Hepatic stellate cell (primary cell): ENCODE results near the gene SH3BP5L.
A peak's percentile ranks its signal among the peaks of the same experiment; 100 is the strongest.
"Not testable (repeated sequence)": the region's sequence is repeated elsewhere in the genome, so short reads cannot be mapped to it uniquely, and the experiment has no call there.

Experiments used
- DNase-seq: peaks from one replicate; pipeline ENCODE4 v3.0.0; 2011; ENCODE audit warnings: low spot score

SH3BP5L gene

DNA sequence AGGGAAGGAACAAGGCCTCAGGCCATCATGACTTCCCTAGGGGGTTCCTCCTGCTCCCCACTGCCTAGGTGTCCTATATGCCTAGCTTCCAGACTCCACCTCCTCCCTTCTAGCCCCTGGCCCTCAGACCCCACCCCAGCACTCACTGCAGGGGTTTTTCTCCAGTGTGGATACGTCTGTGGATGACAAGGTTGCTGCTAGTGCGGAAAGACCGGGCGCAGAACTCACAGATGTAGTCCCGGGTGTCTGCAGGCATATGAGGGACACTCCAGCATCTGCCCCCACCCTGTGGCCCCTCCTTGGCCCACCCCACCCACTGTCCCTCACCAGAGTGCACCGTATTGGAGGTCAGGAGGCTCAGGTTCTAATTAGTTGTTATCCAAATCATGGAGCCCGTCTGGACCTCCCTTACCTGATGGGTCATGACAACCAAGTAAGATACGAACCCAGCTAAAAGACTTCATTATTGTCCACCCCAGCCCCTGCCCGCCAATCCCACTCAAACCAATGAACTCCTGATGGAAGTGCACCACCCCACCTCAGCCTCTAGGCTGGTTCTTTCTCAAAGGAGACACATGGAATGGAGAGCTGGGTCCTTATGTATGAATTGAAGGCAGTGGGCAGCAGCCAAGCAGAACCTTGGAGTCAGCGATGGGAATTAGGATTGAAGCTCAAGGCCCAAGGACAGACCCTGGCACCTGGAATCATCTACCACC is 25.0 kb upstream of the SH3BP5L start:
- DNase-seq: no peak

DNA sequence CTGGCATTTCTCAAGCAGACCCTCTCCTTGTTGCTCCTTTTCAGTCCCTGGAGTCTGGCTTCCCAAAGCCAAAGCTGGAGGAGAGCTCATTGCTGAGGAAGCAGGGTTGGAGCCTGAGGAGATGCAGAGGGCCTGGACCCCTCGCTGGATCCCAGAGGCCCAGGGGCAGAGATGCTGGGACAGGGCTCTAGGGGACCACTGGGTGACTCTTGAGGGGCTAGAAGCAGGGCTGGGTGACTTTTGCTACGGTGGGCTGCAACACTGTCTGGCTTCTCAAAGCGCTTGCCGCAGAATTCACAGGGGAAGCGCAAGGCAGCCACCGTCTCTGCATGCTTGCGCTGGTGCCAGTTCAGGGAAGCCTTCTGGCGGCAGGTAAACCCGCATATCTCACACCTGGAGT is 24.4 kb upstream of the SH3BP5L start:
- no peak for DNase-seq

DNA sequence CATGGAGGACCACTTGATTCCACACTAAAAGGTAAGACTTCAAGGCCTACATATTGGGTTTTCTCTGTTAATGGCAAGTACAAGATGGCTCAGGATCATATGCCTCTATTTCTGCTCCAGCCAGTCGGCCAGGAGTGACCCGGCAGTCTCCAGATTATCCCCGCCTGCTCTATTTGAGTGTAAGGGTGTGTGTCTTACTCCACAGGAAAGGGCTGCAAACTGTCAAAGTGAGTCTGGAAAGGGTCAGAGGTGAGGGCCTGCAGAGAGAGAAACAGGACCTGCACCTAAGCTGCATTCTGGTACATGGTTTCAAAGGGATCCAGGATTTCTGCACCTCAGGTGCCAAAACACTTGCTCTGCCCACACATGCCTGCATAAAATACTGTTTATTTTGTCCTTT is 23.9 kb upstream of the SH3BP5L start:
- DNase-seq: no peak

DNA sequence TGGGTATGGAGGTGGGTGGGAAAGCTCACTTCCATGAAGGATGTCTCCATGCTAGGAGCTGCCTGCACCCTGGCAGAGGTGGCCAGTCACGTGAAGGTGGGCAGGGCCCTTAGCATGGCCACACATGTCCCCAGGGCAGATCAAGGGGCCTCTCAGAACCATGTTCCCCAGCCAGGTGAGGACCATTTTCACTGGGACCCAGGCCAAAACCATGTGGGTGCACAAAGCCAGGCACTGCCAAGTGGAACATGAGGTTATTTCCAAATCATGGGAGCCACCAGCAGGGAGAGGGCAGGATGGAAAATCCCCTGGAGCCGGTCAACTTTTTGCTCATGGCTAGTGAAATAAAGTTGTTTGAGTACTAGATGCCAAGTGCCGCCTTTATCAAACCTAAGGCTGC is 23.4 kb upstream of the SH3BP5L start:
- DNase-seq: no peak

DNA sequence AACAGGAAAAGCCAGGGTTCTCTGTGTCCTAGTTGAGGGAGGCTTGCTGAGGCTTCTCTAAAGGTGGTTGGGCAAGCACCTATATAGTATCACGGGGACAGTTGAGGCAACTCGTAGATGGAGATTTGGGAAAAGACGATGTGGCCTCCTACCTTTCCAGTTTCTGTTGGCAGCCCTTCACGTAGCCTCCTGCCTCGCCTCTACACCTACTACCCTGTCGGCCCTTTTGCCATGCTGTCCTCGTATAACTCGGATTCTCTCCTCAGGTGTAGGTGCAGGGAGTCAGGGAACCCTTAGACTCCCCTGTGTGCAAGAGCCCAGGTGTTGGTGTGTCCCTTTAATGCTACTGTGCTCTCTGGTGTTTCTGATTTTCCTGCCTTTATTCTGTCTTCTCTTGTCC is 22.9 kb upstream of the SH3BP5L start:
- no peak for DNase-seq

DNA sequence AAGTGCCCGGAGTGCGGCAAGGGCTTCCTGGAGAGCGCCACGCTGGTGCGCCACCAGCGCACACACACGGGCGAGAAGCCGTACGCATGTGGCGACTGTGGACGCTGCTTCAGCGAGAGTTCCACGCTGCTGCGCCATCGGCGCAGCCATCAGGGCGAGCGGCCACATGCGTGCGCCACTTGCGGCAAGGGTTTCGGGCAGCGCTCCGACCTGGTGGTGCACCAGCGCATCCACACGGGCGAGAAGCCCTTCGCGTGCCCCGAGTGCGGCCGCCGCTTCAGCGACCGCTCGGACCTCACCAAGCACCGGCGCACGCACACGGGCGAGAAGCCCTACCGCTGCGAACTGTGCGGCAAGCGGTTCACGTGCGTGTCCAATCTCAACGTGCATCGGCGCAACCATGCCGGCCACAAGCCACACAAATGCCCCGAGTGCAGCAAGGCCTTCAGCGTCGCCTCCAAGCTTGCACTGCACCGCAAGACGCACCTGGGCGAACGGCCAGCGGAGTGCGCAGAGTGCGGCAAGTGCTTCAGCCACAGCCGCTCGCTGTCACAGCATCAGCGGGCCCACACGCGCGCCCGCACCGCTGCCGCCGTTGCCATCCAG is 22.3 kb upstream of the SH3BP5L start:
- DNase-seq: no peak

DNA sequence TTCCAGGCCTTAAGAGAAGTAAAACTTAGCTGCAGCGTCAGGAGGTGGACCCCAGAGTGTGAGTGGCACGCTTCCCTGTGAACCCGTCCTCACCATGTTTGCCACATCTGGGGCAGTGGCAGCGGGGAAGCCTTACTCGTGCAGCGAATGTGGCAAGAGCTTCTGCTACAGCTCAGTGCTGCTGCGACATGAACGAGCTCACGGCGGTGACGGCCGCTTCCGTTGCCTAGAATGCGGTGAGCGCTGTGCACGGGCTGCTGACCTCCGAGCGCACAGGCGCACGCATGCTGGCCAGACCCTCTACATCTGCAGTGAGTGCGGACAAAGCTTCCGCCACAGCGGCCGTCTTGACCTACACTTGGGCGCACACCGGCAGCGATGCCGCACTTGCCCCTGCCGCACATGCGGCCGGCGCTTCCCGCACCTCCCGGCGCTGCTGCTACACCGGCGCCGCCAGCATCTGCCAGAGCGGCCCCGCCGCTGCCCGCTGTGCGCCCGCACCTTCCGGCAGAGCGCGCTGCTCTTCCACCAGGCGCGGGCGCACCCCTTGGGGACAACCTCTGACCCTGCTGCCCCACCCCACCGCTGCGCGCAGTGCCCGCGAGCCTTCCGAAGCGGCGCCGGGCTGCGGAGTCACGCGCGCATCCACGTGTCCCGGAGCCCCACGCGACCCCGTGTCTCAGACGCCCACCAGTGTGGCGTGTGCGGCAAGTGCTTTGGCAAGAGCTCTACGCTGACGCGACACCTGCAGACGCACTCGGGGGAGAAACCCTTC is 21.7 kb upstream of the SH3BP5L start:
- no peak for DNase-seq

DNA sequence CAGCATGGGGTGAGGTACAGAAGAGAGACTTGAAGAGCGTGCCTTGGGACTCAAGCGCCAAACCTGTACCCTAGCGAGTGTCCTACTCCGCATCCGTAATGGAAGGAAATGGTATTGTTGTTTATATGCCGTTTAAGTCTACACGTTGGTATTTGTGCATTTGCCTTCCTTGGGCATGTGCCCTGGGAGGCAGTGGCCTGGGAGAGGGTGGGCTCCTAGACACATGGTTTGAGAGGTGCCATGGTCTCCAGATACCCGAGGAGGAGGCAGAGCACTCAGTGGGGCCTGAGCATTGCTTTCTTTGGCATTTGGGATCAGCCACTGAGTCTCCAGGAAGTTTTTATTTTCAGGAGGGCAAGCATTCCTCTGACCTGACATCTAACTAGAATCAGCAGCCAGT is 18.8 kb upstream of the SH3BP5L start:
- no peak for DNase-seq

DNA sequence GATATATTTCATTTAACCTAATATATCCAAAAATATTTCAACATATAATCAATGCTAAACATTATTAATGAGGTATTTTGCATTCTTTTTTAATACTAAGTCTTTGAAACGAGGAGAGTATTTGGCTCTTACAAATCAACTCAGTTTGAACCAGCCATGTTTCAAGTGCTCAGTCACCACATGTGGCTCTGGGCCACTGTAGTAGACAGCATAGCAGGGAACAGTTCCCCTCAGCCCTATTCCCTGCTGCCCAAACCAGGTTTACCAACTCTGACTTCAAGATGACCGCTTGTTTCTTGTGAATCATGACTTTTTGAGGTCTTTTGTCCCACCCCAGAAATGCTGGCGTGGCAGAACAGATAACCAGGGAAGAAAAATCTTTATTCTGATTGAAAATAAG is 18.0 kb upstream of the SH3BP5L start:
- no peak for DNase-seq

DNA sequence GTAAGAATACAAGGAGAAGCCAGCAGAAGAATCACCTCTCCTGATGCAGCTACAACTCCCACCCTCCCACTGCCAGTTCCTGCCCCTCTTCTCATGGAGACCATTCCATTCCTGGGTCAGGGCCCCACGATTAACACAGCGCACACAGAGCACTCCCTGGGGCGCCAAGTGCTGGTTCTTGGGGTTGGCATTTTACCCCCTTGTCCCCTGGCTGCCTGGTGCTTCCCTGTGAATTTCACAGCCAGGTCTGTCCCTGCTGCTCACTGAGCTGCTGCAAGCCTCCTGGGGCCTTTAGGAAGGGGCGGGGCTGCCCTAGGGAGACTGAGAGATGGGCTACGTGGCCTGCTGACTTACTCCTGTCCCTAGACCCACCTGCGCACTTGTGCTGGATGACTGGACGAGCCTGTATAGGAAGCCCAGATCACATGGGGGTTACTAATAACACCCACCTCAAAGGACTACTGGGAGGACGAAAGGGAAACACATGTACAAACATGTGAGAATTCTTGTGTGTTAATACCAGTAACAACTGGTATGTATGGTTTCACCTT is 17.1 kb upstream of the SH3BP5L start:
- no peak for DNase-seq

DNA sequence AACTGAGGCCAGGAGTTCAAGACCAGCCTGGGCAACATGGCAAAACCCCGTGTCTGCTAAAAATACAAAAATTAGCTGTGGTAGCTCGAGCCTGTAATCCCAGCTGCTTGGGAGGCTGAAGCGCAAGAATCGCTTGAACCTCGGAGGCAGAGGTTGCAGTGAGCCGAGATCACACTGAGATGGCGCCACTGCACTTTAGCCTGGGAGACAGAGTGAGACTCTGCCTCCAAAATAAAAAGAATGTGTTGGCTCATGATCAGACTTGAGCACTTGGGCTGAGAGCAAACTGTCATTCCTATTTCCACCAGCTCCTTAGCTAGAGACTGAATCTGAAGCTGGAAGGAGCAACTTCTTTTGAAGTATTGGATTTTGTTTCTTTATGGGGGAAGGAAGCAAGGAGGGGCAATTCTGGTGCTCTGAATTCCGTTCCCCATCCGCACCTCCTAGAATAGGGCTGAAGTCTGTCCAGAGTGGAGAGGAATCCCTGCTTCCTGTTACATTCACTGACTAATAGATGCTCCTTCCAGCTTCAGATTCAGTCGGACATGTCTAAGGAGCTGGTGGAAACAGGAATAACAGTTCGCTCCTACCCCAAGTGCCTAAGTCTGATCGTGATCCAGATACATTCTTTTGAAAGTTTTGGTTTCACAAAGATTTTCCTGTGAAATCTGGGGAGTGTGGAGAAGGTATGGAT is 16.1 kb upstream of the SH3BP5L start:
- peak; percentile 50 for DNase-seq

DNA sequence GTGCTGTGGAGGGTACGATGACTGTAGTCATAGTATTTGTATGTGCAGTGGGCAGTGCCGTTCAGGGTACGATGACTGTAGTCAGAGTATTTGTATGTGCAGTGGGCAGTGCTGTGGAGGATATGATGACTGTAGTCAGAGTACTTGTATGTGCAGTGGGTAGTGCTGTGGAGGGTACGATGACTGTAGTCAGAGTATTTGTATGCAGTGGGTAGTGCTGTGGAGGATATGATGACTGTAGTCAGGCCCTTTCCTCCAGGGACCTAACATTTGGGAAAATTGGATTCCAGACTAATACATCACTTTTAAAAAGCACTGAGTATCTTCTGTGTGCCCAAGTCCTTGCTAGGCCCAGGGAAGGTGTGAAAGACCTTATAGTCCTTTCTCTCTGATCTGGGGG is 15.2 kb upstream of the SH3BP5L start:
- DNase-seq: no peak

DNA sequence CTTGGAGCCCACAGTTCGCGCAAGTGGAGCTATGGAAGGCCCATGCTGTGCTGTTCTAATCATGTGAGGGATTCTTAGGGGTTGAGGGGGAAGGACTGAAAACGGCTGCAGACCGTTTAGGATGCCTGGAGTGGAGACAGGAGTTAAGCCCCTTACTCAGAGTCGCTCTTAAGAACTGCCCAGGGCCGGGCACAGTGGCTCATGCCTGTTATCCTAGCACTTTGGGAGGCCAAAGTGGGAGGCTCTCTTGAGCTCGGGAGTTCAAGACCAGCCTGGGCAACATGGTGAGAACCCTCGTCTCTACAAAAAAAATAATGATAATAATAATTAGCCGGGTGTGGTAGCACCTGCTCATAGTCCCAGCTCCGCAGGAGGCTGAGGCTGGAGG is 13.4 kb upstream of the SH3BP5L start:
- no peak for DNase-seq

DNA sequence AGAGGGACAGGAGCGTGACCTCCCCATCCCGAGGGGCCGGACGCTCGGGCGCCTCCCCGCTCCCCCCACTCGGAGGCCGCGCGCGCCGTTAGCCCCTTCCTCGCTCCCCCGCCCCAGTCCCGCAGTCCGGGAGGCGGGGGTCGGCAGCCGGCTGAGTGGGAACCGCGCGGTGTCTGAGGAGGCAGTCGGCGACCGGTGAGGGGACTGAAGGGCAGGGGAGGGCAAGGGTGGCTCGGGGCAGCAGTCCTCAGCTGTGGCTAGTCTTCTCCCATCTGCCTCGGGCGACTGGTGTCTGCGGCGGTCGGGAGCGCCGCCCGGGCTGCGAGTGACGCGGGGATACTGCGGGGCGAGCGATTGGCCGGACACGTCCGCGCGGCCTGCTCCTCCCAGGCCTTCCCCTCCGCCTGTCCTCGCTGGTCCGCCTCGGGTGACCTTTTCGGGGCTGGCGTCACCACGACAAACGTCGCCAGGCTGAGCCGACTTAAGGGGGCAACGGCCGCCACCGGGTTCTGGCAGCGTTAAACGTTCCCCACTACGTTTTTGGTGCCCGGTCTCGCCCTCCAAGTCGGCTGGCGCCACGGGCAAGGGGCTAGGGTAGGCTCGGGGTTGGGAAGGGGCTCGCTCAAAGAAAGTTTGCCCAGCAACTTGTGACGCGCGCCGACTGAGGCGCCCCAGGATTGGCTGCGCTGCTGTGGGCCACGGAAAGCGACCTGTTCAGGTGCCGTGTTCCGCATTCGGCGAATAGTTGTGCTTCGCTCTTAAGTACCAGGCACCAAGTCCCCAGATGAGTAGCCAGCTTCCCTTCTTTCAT is 12.8 kb upstream of the SH3BP5L start:
- peak; percentile 88 for DNase-seq

DNA sequence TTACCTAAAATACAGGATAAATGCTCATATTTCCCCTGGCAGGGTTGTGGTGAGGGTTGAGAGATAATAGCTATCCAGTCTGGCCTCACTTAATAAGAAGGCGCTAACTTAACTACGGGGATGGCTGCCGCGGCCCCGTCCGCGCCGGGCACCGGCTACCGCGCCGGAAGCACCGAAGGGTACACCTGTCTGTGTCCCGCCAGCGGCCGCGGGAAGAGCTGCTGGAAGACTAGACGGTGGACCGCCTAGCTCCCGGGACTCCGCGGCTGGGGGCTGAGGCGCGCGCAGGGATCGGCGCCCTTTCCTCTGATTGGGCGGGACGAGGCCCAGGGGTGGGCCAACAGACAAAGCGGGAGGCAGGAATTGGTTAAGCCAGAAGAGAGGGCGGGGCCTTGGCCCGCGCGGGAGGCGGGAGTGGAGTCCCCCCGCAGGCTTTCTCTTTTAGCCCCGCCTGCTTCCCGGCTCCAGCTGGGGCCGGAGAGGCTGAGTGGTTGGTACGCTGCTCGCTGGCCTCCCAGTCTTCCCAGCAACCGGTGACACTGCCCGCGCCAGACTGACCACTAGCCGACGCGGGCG is 12.2 kb upstream of the SH3BP5L start, which contains the start of gene ZNF672:
Gene ZNF672 (plus strand): TSS at position 444 of the 576 bp plus-strand sequence. CDS start 9,051 bp downstream, outside the sequence.
- peak; percentile 96 for DNase-seq

DNA sequence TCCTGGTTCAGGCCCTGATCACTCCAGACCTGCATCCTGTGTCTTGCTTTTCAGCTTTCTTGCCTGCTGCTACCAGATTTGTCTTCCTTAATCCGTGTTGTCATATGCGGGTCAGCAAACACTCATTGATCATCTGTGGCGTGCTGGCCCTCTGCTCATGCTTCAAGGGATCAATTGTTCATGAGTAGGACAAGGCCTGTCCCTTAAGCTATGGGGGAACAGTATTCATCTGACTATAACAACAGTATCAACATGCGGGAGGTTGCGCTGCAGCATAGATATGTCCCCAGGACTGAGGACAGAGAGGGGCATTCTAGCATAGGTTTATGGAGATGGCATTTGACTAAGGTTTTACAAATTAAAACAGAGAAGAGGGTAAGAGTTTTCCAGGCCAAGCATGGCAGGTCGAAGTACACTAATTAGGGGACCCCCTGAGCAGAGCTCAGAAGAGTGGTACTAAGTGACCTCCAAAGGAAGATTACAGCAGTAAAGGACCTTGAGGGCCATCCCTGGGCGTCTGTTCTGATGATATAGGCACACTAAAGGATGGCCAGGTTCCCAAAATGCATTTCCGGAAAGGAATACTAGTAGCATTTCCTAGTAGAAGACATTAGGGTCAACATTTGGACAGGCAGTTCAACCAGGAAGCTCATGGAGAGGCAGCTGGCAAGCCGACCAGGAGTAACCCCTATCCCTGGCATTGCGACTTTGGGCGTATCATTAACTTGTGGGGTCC is 11.5 kb upstream of the SH3BP5L start:
- no peak for DNase-seq

DNA sequence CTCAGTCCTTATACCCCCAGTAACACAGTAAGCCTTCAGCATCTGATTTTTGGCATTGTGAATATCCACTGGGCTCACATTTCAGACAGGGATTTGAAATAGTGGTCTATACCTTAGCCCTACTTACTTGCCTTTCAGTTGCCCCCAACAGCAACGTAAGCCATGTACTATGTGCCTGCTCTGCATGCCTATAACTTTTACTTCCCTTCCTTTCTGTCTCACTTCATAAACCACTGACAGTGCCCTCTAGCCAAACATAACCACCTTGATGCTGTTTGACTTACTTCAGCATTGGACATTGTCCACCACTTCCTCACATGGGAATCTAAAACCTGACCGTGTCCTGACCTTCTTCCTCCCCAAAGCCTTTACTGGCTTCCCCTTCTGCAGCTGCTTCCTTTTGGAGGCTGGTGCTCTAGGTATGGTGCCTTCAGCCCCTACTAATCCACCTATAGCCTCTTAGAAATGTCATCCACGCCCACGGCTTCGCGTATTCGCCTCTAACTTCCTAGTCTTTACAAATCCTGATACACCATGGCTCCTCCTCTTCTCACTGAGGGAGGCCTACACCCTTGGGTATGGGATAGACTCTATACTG is 8.7 kb upstream of the SH3BP5L start:
- no peak for DNase-seq

DNA sequence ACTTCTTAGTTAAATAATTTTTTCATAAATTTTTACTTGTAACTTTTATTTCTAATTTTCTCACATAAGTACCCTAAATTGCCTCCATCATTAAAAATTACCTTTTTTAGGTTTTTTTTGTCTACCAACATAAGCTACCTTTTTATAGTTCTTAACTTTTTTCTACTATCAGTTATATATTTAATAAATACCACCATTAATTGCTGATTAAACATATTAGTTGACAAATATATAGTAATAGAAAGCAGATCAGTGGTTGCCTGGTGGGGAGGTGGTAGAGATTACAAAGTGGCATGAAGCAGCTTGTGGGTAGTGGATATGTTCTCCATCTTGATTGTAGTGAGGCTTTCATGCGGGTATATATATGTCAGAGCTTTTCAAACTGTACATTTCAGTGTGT is 6.1 kb upstream of the SH3BP5L start:
- DNase-seq: no peak

DNA sequence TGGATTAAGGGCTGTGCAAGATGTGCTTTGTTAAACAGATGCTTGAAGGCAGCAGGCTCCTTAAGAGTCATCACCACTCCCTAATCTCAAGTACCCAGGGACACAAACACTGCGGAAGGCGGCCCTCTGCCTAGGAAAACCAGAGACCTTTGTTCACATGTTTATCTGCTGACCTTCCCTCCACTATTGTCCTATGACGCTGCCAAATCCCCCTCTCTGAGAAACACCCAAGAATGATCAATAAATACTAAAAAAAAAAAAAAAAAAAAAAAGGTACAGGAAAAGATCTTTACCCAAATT is 5.0 kb upstream of the SH3BP5L start:
- not testable (repeated sequence) for DNase-seq

DNA sequence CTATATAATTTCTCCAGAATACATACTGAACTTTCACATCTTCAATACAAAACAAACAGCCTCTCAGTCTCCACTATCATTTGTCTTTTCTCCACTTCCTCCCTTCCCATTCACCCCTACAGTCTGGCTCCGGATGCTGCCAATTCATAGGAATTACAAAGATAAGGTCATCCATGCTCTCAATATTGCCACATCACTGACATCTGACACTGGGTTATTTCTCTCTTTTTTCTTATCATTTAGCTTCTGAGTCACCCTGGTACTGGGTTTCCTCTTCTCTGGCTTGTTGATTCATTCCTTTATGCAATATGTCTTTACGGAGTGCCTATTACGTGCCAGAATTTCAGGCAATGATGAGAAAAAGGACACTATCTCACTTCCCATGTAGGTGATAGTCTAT is 3.1 kb upstream of the SH3BP5L start:
- peak; percentile 81 for DNase-seq
